HG03039 (cell line): ENCODE data around the gene SLC10A6.

ENCODE experiments used
- ATAC-seq: cut with Tn5 transposase; IDR thresholded peaks from one replicate; pipeline ENCODE4 v1.9.1; 2021; ENCODE audit warnings: mild to moderate bottlenecking, moderate library complexity; ENCODE audit not compliant: unreplicated experiment

SLC10A6 gene

GRCh38 chr4:86791126-86791525 lies 58.1 kb downstream of the SLC10A6 start:
- ATAC-seq, result no peak

- ATAC-seq, result no peak
Observed at GRCh38 chr4:86788826-86789225, 60.4 kb downstream of the SLC10A6 start.

- ATAC-seq, result no peak
Observed at GRCh38 chr4:86778175-86778574, 71.0 kb downstream of the SLC10A6 start.

DNA sequence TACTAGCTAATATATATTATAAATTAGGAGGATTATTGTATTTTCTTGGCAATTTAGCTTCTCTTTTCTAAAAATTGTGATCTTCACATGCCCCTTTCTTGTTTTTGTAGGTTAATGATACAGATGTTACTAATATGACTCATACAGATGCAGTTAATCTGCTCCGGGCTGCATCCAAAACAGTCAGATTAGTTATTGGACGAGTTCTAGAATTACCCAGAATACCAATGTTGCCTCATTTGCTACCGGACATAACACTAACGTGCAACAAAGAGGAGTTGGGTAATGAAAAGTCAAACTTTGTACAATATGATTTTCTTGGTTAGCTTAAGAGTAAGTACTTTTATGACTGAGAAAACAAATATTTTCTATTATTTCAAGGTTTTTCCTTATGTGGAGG lies 74.1 kb downstream of the SLC10A6 start:
- no peak for ATAC-seq
